HCT116 (cell line): Measurements from ENCODE around the gene RNF7. TPM values are rescaled to one million over a fixed set of nuclear protein-coding genes. Genes with fewer than 3 reads are reported as not detected.

Experiments
- ATAC-seq: fragments of 200-7000 bp; cut with Tn5 transposase; 2 replicates; pipeline ENCODE4 v1.9.1; 2020; ENCODE audit warnings: mild to moderate bottlenecking, moderate library complexity
- BruUV-seq: library from RNA; stranded (reverse); fragments of 400-500 nt; replicated peaks from 2 replicates; lab custom pipeline; 2021; lab: Mats Ljungman, UMichigan
- CTCF ChIA-PET: fragments of 300-600 bp; sonication (Branson Sonifier 250); formaldehyde crosslinking; loops from one replicate; lab custom pipeline; 2021; ENCODE audit warnings: antibody characterized with exemption; lab: Charles Lee
- POLR2A ChIA-PET: fragments of 300-600, 350-600 bp; sonication (Branson Sonifier 250); formaldehyde crosslinking; loops from one replicate; lab custom pipeline; 2021; ENCODE audit warnings: antibody characterized with exemption; lab: Charles Lee
- RAD21 ChIA-PET, 2 experiments: fragments of 300-600 bp; sonication (Branson Sonifier 250); formaldehyde crosslinking; loops; one replicate each; lab custom pipeline; 2023; ENCODE audit warnings: low total read pairs in 2 of 2; ENCODE audit not compliant: uncharacterized antibody in 2 of 2, unreplicated experiment in 2 of 2, low non-redundant PET in 1 of 2; lab: Charles Lee
- DNase-seq: peaks from one replicate; pipeline ENCODE4 v3.0.0-alpha.2; 2010; ENCODE audit warnings: low read depth, low spot score
- H2AFZ ChIP-seq: fragments of 200-600 bp; shearing (Covaris generic), sonication (generic); 2 replicates; pipeline ENCODE4 v1.6.1; 2017; ENCODE audit warnings: low read depth, mixed run types, mixed read lengths, antibody characterized with exemption, low read length; ENCODE audit not compliant: poor library complexity, severe bottlenecking
- H3K27ac ChIP-seq: 2 replicates; pipeline ENCODE4 v1.5.1; 2012; ENCODE audit warnings: low read depth, low read length
- H3K27me3 ChIP-seq: fragments of 200-600 bp; sonication (generic); 2 replicates; pipeline ENCODE4 v1.6.1; 2016; ENCODE audit warnings: mixed run types, low read length, mixed read lengths; ENCODE audit not compliant: insufficient read depth
- H3K36me3 ChIP-seq, 2 experiments: fragments of 200-500 bp in 1 of 2; fragments of 200-600 bp in 1 of 2; sonication (Bioruptor generic) in 1 of 2; sonication (generic) in 1 of 2; 2 replicates each; pipeline versions ENCODE4 v1.5.1 to v1.6.1; 2014 to 2016; ENCODE audit warnings: low read length in 2 of 2, inconsistent platforms in 1 of 2, mixed read lengths in 1 of 2, mixed run types in 1 of 2; ENCODE audit not compliant: insufficient read depth in 2 of 2, control insufficient read depth in 1 of 2
- H3K4me1 ChIP-seq, 2 experiments: fragments of 200-600 bp in 1 of 2; sonication (generic) in 1 of 2; 2 replicates each; pipeline versions ENCODE4 v1.5.1 to v1.6.1; 2012 to 2017; ENCODE audit warnings: low read length in 2 of 2, inconsistent platforms in 1 of 2, mild to moderate bottlenecking in 1 of 2, mixed read lengths in 1 of 2, mixed run types in 1 of 2, moderate library complexity in 1 of 2; ENCODE audit not compliant: insufficient read depth in 2 of 2, control insufficient read depth in 1 of 2
- H3K4me2 ChIP-seq: fragments of 200-600 bp; sonication (generic); 2 replicates; pipeline ENCODE4 v1.6.1; 2017; ENCODE audit warnings: mixed run types, low read length, mixed read lengths
- H3K4me3 ChIP-seq, 2 experiments: fragments of 200-600 bp in 1 of 2; sonication (generic) in 1 of 2; replicated peaks in 1 of 2; 2 replicates each; pipeline ENCODE4 v1.5.1; 2011 to 2016; ENCODE audit warnings: low read length in 2 of 2, control low read depth in 1 of 2, low read depth in 1 of 2, mild to moderate bottlenecking in 1 of 2, mixed read lengths in 1 of 2, mixed run types in 1 of 2
- H3K79me2 ChIP-seq: fragments of 200-600 bp; sonication (generic); 2 replicates; pipeline ENCODE4 v1.6.1; 2017; ENCODE audit warnings: mild to moderate bottlenecking, mixed run types, low read length, moderate library complexity, mixed read lengths; ENCODE audit not compliant: insufficient read depth
- H3K9ac ChIP-seq: fragments of 200-600 bp; sonication (generic); 2 replicates; pipeline ENCODE4 v1.6.1; 2016; ENCODE audit warnings: low read length, mixed read lengths
- H3K9me2 ChIP-seq: fragments of 200-600 bp; sonication (generic), shearing (Covaris generic); 2 replicates; pipeline ENCODE4 v1.6.1; 2017; ENCODE audit warnings: mixed run types, mild to moderate bottlenecking, moderate library complexity; ENCODE audit not compliant: insufficient read depth
- H3K9me3 ChIP-seq, 2 experiments: fragments of 200-500 bp in 1 of 2; fragments of 200-600 bp in 1 of 2; sonication (Bioruptor generic) in 1 of 2; sonication (generic) in 1 of 2; 2 replicates each; pipeline ENCODE4 v1.6.1; 2014 to 2017; ENCODE audit warnings: low read length in 2 of 2, mixed read lengths in 2 of 2, inconsistent platforms in 1 of 2, low read depth in 1 of 2, mild to moderate bottlenecking in 1 of 2, mixed run types in 1 of 2, moderate library complexity in 1 of 2; ENCODE audit not compliant: control insufficient read depth in 1 of 2, insufficient read depth in 1 of 2
- H4K20me1 ChIP-seq: fragments of 200-600 bp; sonication (generic), shearing (Covaris generic); 2 replicates; pipeline ENCODE4 v1.6.1; 2017; ENCODE audit warnings: mixed run types, mild to moderate bottlenecking, moderate library complexity; ENCODE audit not compliant: insufficient read depth
- ATF3 ChIP-seq: IDR thresholded peaks from 2 replicates; pipeline ENCODE4 v1.6.1; 2012
- CTCF ChIP-seq, 3 experiments: fragments of 200-600 bp in 1 of 3; sonication (generic) in 1 of 3; IDR thresholded peaks in 2 of 3; conservative IDR thresholded peaks in 1 of 3; 2 replicates each; pipeline ENCODE4 v1.5.1; 2012 to 2017; ENCODE audit warnings: low read depth in 2 of 3, low read length in 2 of 3, antibody characterized with exemption in 1 of 3, borderline replicate concordance in 1 of 3, control low read depth in 1 of 3, mild to moderate bottlenecking in 1 of 3, mixed read lengths in 1 of 3, mixed run types in 1 of 3, moderate library complexity in 1 of 3; ENCODE audit not compliant: insufficient read depth in 1 of 3
- EZH2 ChIP-seq: fragments of 200-600 bp; sonication (generic); IDR thresholded peaks from 2 replicates; pipeline ENCODE4 v1.6.1; 2017; ENCODE audit warnings: antibody characterized with exemption, mixed run types
- EZH2phosphoT487 ChIP-seq: fragments of 200-600 bp; IDR thresholded peaks from 2 replicates; pipeline ENCODE4 v1.6.1; 2018; ENCODE audit warnings: antibody characterized with exemption, borderline replicate concordance
- FOSL1 ChIP-seq: IDR thresholded peaks from 2 replicates; pipeline ENCODE4 v1.6.1; 2012; ENCODE audit warnings: low read depth
- POLR2AphosphoS5 ChIP-seq: IDR thresholded peaks from 2 replicates; pipeline ENCODE4 v1.6.1; 2011; ENCODE audit warnings: mild to moderate bottlenecking, low read depth, low read length, moderate library complexity
- SIN3A ChIP-seq: IDR thresholded peaks from 2 replicates; pipeline ENCODE4 v1.6.1; 2012; ENCODE audit warnings: low read depth
- SP1 ChIP-seq: IDR thresholded peaks from 2 replicates; pipeline ENCODE4 v1.6.1; 2012; ENCODE audit warnings: low read depth
- YY1 ChIP-seq: IDR thresholded peaks from 2 replicates; pipeline ENCODE4 v1.6.1; 2011; ENCODE audit warnings: low read length, low read depth, moderate library complexity, mild to moderate bottlenecking; ENCODE audit not compliant: insufficient replicate concordance; ENCODE audit errors: extremely low read depth
- ZNF274 ChIP-seq: fragments of 200-500 bp; sonication (Bioruptor generic); IDR thresholded peaks from 2 replicates; pipeline ENCODE4 v1.6.1; 2014; ENCODE audit warnings: mild to moderate bottlenecking, low read depth, low read length, inconsistent platforms
- intact Hi-C: fragments of 100-400 bp; cut with micrococcal nuclease; formaldehyde crosslinking; loops from 2 replicates; pipeline ENCODE4 v1.10.0; 2022
- total RNA-seq: library from RNA; stranded (reverse); gene quantifications from one replicate; pipeline ENCODE4 v1.2.1, GENCODE V29; 2021; ENCODE audit not compliant: unreplicated experiment

Gene RNF7
- total RNA-seq, 1 experiment from 2014 or later = 82.3 TPM

GRCh38 chr3:141793476-141794260 is 55.6 kb downstream of the RNF7 start:
- H3K36me3 ChIP-seq = no peaks in the 10 kb centered on the region
- no peak overlapping the region for H2AFZ ChIP-seq
- no TSS peak for BruUV-seq
- no peak overlapping the region for H3K9ac ChIP-seq
- DNase-seq = no peak
- no peaks in the 10 kb centered on the region for H3K4me1 ChIP-seq
- ChIA-PET RAD21 (no interaction called here), CTCF (no interaction called here)
- no peaks in the 10 kb centered on the region for H3K79me2 ChIP-seq
- H3K9me3 ChIP-seq = no peaks in the 10 kb centered on the region
- no peak overlapping the region for H3K4me3 ChIP-seq
- TF ChIP-seq CTCF (IDR thresholded peaks at IDR 0.05 in 2 of 3, conservative IDR thresholded peaks at IDR 0.05 in 1 of 3; ENCODE audit: borderline replicate concordance in 1 of 3, insufficient read depth in 1 of 3, low read depth in 2 of 3, low read length in 2 of 3) (peak in 2 of 3 experiments; percentile 27 to 28; a peak in 3 of 6 replicates), FOSL1 (no peak)
- TF ChIP-seq, all 23 proteins: peak for 1
- H4K20me1 ChIP-seq = no peaks in the 10 kb centered on the region
- no peak overlapping the region for H3K27ac ChIP-seq
- ATAC-seq = peak; percentile 49; the same call in 1 of the 2 replicates
- no peaks in the 10 kb centered on the region for H3K9me2 ChIP-seq
- intact Hi-C loops = no loop called here
- H3K4me2 ChIP-seq = no peak overlapping the region
- POLR2A ChIA-PET = no interaction called here
- no peaks in the 10 kb centered on the region for H3K27me3 ChIP-seq

GRCh38 chr3:141795276-141795675 is 57.2 kb downstream of the RNF7 start:
- H3K36me3 ChIP-seq = no peaks in the 10 kb centered on the region
- H3K9me3 ChIP-seq = no peaks in the 10 kb centered on the region
- no peak for DNase-seq
- intact Hi-C loops = no loop called here
- no peaks in the 10 kb centered on the region for H3K79me2 ChIP-seq
- H3K27me3 ChIP-seq = no peaks in the 10 kb centered on the region
- H3K9me2 ChIP-seq = no peaks in the 10 kb centered on the region
- BruUV-seq = no TSS peak
- no peak for TF ChIP-seq CTCF (IDR thresholded peaks at IDR 0.05 in 2 of 3, conservative IDR thresholded peaks at IDR 0.05 in 1 of 3; ENCODE audit: borderline replicate concordance in 1 of 3, insufficient read depth in 1 of 3, low read depth in 2 of 3, low read length in 2 of 3)
- TF ChIP-seq ZNF274 = no peak
- TF ChIP-seq FOSL1 = no peak
- TF ChIP-seq ATF3 = no peak
- no peak for TF ChIP-seq YY1
- no peak for TF ChIP-seq POLR2AphosphoS5
- TF ChIP-seq SP1 = no peak
- no peak for TF ChIP-seq SIN3A
- no peak for TF ChIP-seq EZH2phosphoT487
- TF ChIP-seq EZH2 = no peak
- TF ChIP-seq, all 23 proteins: peak for 0
- ATAC-seq = no peak
- H2AFZ ChIP-seq = no peak overlapping the region
- H3K9ac ChIP-seq = no peak overlapping the region
- H3K4me2 ChIP-seq = no peak overlapping the region
- no peaks in the 10 kb centered on the region for H3K4me1 ChIP-seq
- RAD21 ChIA-PET = no interaction called here
- H3K27ac ChIP-seq = no peak overlapping the region
- no peak overlapping the region for H3K4me3 ChIP-seq
- H4K20me1 ChIP-seq = no peaks in the 10 kb centered on the region
- CTCF ChIA-PET = no interaction called here
- POLR2A ChIA-PET = no interaction called here
